GM23248 (cell line): Measurements from ENCODE around the gene TMEM174.

Experiments
- EZH2 ChIP-seq: fragments of 200-600 bp; sonication (generic); IDR thresholded peaks from 2 replicates; pipeline ENCODE4 v1.6.1; 2018; ENCODE audit warnings: antibody characterized with exemption, mild to moderate bottlenecking; ENCODE audit not compliant: insufficient read depth, poor library complexity, severe bottlenecking
- EZH2phosphoT487 ChIP-seq: fragments of 200-600 bp; sonication (generic); IDR thresholded peaks from 2 replicates; pipeline ENCODE4 v1.6.1; 2018; ENCODE audit warnings: antibody characterized with exemption, moderate library complexity, mild to moderate bottlenecking, low read depth; ENCODE audit not compliant: insufficient read depth

DNA sequence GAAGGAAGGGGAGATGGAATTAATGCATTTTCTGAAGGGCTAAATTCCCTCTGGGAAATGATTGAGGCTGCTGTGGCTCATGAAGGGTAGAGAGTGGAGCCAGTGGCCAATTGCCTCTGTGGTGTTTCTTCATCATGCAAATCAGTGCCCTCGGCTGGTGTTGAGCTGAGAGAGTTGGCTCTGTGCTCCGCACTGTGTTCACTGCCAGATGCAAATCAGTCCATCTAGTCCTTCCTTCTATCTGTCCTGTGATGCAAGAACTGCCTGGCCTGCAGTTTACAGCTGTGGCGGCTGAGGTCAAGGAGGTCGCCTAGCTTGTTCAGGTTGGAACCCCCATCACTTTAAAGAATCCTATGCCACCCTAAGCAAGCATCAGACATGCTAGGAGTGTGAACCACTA, 46.6 kb upstream of the TMEM174 start:
- no peak for TF ChIP-seq EZH2
- TF ChIP-seq EZH2phosphoT487, result no peak
